ENCODE results near the gene IFI30. TPM values are rescaled to one million over a fixed set of nuclear protein-coding genes. Genes with fewer than 3 reads are reported as not detected.
A peak's percentile ranks its signal among the peaks of the same experiment; 100 is the strongest.

The IFI30 gene
- total RNA-seq, 1 donor, result 24.2 TPM

DNA sequence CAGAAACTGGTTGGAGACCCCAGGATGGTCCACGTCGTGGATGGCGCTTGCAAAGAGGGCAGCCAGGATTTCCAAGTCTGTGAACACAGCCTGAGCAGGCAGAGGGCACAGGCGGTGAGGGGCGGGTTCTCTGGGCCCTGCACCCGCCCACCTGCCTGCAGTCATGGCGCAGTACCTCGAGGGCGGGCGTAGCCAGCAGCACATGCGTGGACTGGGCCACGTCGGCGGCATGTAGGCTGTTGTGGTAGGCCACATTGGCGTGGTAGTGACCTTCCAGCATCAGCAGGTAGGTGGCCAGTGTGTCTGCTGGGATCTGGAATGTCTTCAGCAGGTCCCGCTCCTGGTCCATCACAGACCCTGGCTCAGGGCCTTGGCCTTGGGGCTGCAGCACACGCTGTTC lies 44.5 kb downstream of the IFI30 start:
- no peak for DNase-seq (ENCODE audit: low read depth)
- no peak for TF ChIP-seq CTCF (IDR thresholded peaks at IDR 0.05; ENCODE audit: insufficient read depth, low read depth, low read length)
- no peak overlapping the region for H3K4me3 ChIP-seq (ENCODE audit: low read depth, low read length)

- no peak for DNase-seq (ENCODE audit: low read depth)
- H3K4me3 ChIP-seq (ENCODE audit: low read depth, low read length), result no peak overlapping the region
Measured at GRCh38 chr19:18218600-18218999, 45.0 kb downstream of the IFI30 start.

DNA sequence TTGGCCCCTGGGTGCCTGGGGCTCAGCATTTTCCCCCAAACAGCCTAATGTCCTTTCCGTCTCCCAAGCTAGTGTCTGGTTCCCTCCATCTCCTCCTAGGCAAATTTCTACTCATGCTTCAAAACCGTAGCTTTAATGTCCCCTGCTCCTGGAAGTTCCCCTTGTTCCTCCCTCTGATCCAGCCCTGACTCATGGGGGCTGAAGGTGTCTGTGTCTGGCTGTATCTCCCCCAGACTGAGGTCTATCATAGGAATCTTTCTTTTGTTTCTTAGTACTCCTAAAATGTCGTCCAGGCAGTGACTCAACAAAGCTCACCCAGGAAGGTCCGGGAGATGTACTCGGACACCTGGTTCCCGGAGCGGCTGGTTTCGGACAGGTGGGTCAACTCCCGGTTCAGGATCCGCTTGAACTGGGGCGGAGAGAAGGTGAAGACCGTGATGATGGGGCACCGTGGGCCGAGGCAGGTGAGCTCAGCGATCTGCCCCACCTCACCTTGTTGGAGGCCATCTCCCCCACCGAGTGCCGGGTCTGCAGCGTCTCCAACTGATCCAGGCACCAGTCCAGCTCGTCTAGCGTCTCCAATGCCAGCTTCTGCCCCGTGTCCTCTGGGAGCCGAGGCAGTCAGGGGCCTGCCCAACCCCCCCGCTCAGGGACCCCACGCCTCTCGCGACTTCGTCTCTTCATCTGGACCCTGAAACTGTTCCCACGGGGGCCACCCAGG lies 46.5 kb downstream of the IFI30 start:
- no peak for DNase-seq (ENCODE audit: low read depth)
- TF ChIP-seq CTCF (IDR thresholded peaks at IDR 0.05; ENCODE audit: insufficient read depth, low read depth, low read length), result no peak
- no peak overlapping the region for H3K4me3 ChIP-seq (ENCODE audit: low read depth, low read length)

More at GRCh38 chr19:18218600-18218999, 45.0 kb downstream of the IFI30 start:
- TF ChIP-seq CTCF (IDR thresholded peaks at IDR 0.05; ENCODE audit: insufficient read depth, low read depth, low read length), result no peak

- no peak overlapping the region for H3K4me3 ChIP-seq (ENCODE audit: low read depth, low read length)
- TF ChIP-seq CTCF (IDR thresholded peaks at IDR 0.05; ENCODE audit: insufficient read depth, low read depth, low read length), result no peak
- no peak for DNase-seq (ENCODE audit: low read depth)
Measured at GRCh38 chr19:18220632-18221275, 47.1 kb downstream of the IFI30 start.

DNA sequence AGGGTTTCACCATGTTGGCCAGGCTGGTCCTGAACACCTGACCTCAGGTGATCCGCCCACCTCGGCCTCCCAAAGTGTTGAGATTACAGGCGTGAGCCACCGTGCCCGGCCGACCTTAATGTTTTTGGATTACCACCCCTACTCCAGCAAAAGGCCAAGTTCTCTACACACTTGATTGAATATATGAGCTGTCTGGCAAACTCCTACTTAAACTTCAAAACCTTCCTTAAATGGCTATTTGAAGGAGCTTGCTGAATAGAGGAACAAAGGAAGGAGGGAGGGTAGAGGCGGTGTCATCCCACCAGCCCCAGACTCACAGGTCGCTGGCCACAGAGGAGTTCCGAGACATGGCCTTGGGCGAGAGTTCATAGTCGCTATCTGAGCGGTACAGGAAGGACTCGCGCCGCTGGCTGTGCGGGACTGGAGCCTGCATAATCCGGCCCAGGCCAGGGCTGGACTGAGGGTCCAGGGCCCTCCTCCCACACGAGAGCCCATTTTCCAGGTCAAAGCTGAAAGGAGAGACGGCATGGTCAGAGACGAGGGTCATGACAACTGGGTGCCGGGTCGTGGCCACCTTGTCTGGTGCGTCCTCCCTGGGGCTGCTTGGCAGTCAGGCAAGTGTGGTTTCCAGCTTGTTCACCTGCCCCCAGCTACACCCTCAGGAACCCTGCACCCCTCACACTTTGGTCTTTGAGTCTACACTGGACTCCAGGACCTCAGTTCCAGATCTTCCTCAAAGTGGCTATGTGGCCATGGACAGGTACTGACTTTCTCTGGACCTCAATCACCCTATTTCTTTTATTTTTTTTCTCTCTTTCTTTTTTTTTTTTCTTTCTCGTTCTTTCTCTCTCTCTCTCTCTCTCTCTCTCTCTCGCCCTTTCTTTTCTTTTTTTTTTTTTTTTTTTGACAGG lies 48.5 kb downstream of the IFI30 start:
- TF ChIP-seq CTCF (IDR thresholded peaks at IDR 0.05; ENCODE audit: insufficient read depth, low read depth, low read length), result no peak
- DNase-seq (ENCODE audit: low read depth), result no peak
- no peak overlapping the region for H3K4me3 ChIP-seq (ENCODE audit: low read depth, low read length)

- TF ChIP-seq CTCF (IDR thresholded peaks at IDR 0.05; ENCODE audit: insufficient read depth, low read depth, low read length), result no peak
- no peak for DNase-seq (ENCODE audit: low read depth)
- H3K4me3 ChIP-seq (ENCODE audit: low read depth, low read length), result peak overlapping the region; percentile 64
Measured at GRCh38 chr19:18223860-18224524, 50.4 kb downstream of the IFI30 start.
